LNCaP clone FGC (cell line): Measurements from ENCODE around the gene CNOT6.

Experiments used
- DNase-seq: peaks from one replicate; pipeline ENCODE4 v3.0.0-alpha.2; 2011; ENCODE audit warnings: low read depth
- H3K4me3 ChIP-seq: 2 replicates; pipeline ENCODE4 v1.5.1; 2011; ENCODE audit warnings: mild to moderate bottlenecking, low read depth, low read length, control low read depth
- CTCF ChIP-seq: IDR thresholded peaks from 2 replicates; pipeline ENCODE4 v1.5.1; 2012; ENCODE audit warnings: mild to moderate bottlenecking; ENCODE audit not compliant: control insufficient read depth, insufficient read depth; ENCODE audit errors: extremely low read depth

The CNOT6 gene

GRCh38 chr5:180625791-180626660, 131.8 kb downstream of the CNOT6 start:
- TF ChIP-seq CTCF: no peak
- no peak for DNase-seq
- H3K4me3 ChIP-seq: no peak overlapping the region

DNA sequence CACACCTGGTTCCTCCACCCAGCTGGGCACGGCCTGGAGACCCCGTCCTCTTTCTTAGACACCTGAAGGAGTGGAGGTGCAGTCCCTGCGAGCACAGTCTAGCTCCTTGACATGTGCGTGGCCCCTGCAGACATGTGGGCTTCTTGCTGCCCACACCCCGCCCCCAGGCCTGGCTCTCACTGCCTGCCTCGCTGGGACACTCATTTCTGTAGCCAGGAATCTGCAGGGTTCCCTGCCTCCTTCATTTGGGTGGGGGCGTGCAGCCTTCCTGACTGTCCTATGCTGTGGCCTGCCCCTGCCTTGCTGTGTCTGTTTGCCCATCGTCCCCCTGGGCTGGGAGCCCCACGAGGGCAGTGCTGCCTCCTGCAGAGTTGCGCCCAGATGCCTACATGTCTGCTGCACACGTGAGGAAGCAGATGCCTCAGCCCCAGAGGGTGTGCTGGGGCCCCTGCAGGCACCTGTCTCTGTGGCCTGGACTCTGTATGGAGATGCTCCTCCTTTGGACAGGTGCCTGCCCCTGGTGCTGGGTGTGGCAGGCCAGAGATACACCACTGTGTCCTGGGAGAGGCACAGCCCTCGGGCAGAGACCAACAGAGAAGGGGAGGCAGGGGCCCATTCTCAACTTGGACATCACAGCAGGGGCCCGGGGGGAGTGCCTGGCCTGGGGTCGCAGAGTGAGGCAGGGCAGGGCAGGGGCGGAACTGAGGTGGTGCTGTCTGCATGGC, 132.6 kb downstream of the CNOT6 start:
- no peak for TF ChIP-seq CTCF
- H3K4me3 ChIP-seq: no peak overlapping the region
- DNase-seq: no peak

DNA sequence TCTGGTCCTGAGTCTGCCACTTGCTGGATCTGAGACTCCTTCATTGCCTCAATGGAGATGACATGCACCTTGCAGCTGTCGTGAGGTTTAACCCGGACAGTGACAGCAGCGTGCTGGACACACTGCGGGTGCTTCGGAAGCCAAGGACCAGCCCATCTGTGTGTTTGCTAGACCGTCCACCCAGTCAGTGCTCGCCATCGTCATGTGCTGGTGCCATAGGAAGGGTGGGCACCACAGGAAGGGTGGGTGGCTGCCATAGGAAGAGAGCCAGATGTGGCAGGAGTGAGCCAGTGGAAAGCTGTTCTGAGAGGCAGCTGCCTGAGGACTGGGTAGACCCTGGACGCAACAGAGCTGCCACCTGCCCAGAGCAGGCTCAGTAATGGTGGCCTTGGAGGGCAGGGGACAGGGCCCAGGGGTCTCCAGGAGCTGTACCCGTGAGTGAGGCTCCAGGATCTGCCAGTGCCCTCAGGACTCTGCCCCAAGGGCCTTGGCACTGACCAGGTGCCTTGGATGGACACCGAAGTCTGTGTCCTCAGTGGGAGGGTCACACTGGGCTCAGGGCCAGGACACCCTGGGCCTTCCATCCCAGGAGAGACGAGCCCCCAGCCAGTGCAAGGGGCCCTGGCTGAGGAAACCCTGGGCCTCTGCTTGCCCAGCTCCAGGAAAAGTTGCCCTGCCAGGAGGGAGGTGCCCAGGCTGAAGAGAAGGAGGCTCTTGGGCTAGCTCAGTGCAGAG, 133.4 kb downstream of the CNOT6 start:
- TF ChIP-seq CTCF: no peak

More for the DNA sequence above, 133.4 kb downstream of the CNOT6 start:
- no peak overlapping the region for H3K4me3 ChIP-seq
- no peak for DNase-seq
